NCI-H146 (cell line): Measurements from ENCODE around the gene SPEN.

Source experiments
- DNase-seq: peaks from one replicate; lab custom pipeline; 2025; lab: John Stamatoyannopoulos, UW

Gene SPEN

GRCh38 chr1:15988856-15989736 lies 141.6 kb downstream of the SPEN start:
- DNase-seq = no peak

GRCh38 chr1:15989776-15990175 lies 142.3 kb downstream of the SPEN start:
- DNase-seq = no peak
